Measurements from ENCODE around the gene HOXC11.

HOXC11 gene

GRCh38 chr12:54000116-54001114 lies 27.5 kb downstream of the HOXC11 start, which contains the start of gene HOXC9:
TSS of gene HOXC9 (plus strand) at chr12:54000161. CDS start at chr12:54000189, 28 bp downstream.
- no peak for TF ChIP-seq MYC (IDR thresholded peaks at IDR 0.05; ENCODE audit: low read depth, low read length)
- no peak for TF ChIP-seq CTCF (IDR thresholded peaks at IDR 0.05; ENCODE audit: low read depth, low read length)
- TF ChIP-seq POLR2A (IDR thresholded peaks at IDR 0.05; ENCODE audit: extremely low read depth, insufficient read length), result no peak
- no peak for TF ChIP-seq MAX (IDR thresholded peaks at IDR 0.05; ENCODE audit: low read depth, low read length)
- peak within 1 kb of the TSS; percentile 71 for H3K4me3 ChIP-seq (ENCODE audit: low read depth, low read length)
- peak; percentile 56 for DNase-seq (ENCODE audit: low read depth)

- no peak overlapping the region for H3K4me3 ChIP-seq (ENCODE audit: low read depth, low read length)
- TF ChIP-seq MAX (IDR thresholded peaks at IDR 0.05; ENCODE audit: low read depth, low read length) (no peak), CTCF (IDR thresholded peaks at IDR 0.05; ENCODE audit: low read depth, low read length) (no peak)
- DNase-seq (ENCODE audit: low read depth), result no peak
Measured at GRCh38 chr12:54001283-54002187, 28.6 kb downstream of the HOXC11 start.

- no peak for DNase-seq (ENCODE audit: low read depth)
- no peak overlapping the region for H3K4me3 ChIP-seq (ENCODE audit: low read depth, low read length)
- TF ChIP-seq CTCF (IDR thresholded peaks at IDR 0.05; ENCODE audit: low read depth, low read length), result no peak
- TF ChIP-seq MAX (IDR thresholded peaks at IDR 0.05; ENCODE audit: low read depth, low read length), result no peak
- no peak for TF ChIP-seq POLR2A (IDR thresholded peaks at IDR 0.05; ENCODE audit: extremely low read depth, insufficient read length)
- TF ChIP-seq MYC (IDR thresholded peaks at IDR 0.05; ENCODE audit: low read depth, low read length), result no peak
Measured at GRCh38 chr12:54002278-54002914, 29.5 kb downstream of the HOXC11 start.

- TF ChIP-seq CTCF (IDR thresholded peaks at IDR 0.05; ENCODE audit: low read depth, low read length), result no peak
- no peak for TF ChIP-seq MYC (IDR thresholded peaks at IDR 0.05; ENCODE audit: low read depth, low read length)
- no peak for TF ChIP-seq POLR2A (IDR thresholded peaks at IDR 0.05; ENCODE audit: extremely low read depth, insufficient read length)
- TF ChIP-seq MAX (IDR thresholded peaks at IDR 0.05; ENCODE audit: low read depth, low read length), result no peak
- H3K4me3 ChIP-seq (ENCODE audit: low read depth, low read length), result no peak overlapping the region
- no peak for DNase-seq (ENCODE audit: low read depth)
Measured at GRCh38 chr12:54002915-54003389, 30.0 kb downstream of the HOXC11 start.

GRCh38 chr12:54003625-54004024 lies 30.7 kb downstream of the HOXC11 start:
- no peak for DNase-seq (ENCODE audit: low read depth)
- TF ChIP-seq POLR2A (IDR thresholded peaks at IDR 0.05; ENCODE audit: extremely low read depth, insufficient read length) (no peak), CTCF (IDR thresholded peaks at IDR 0.05; ENCODE audit: low read depth, low read length) (no peak), MYC (IDR thresholded peaks at IDR 0.05; ENCODE audit: low read depth, low read length) (no peak), MAX (IDR thresholded peaks at IDR 0.05; ENCODE audit: low read depth, low read length) (no peak)

More at GRCh38 chr12:54003625-54004024, 30.7 kb downstream of the HOXC11 start:
- H3K4me3 ChIP-seq (ENCODE audit: low read depth, low read length), result no peak overlapping the region
